Chondrocyte (in vitro differentiated cells): ENCODE data around the gene YAP1. TPM values are rescaled to one million over a fixed set of nuclear protein-coding genes. Genes with fewer than 3 reads are reported as not detected.
A peak's percentile ranks its signal among the peaks of the same experiment; 100 is the strongest.

Source experiments
- DNase-seq: peaks from one replicate; pipeline ENCODE4 v3.0.0; 2021; ENCODE audit warnings: mixed read lengths, low spot score
- H3K27ac Mint-ChIP-seq: one replicate; pipeline ENCODE4 v1.8.0; 2021; ENCODE audit warnings: mild to moderate bottlenecking, moderate library complexity, mixed read lengths; ENCODE audit not compliant: unreplicated experiment
- H3K27me3 Mint-ChIP-seq: 2 replicates; pipeline ENCODE4 v1.8.0; 2021; ENCODE audit warnings: low read depth, mixed read lengths
- H3K36me3 Mint-ChIP-seq: 2 replicates; pipeline ENCODE4 v1.8.0; 2021; ENCODE audit warnings: low read depth, mixed read lengths
- H3K4me1 Mint-ChIP-seq: 2 replicates; pipeline ENCODE4 v1.8.0; 2021; ENCODE audit warnings: low read depth, mild to moderate bottlenecking, mixed read lengths
- H3K4me3 Mint-ChIP-seq: one replicate; pipeline ENCODE4 v1.8.0; 2021; ENCODE audit warnings: mild to moderate bottlenecking, moderate library complexity, mixed read lengths; ENCODE audit not compliant: unreplicated experiment
- H3K9me3 Mint-ChIP-seq: 2 replicates; pipeline ENCODE4 v1.8.0; 2021; ENCODE audit warnings: low read depth, mixed read lengths
- total RNA-seq: library from RNA; stranded (reverse); gene quantifications from 3 replicates; pipeline ENCODE4 v1.2.1, GENCODE V29; 2021
- TF ChIP-seq, protein P1 (sequence below): fragments of 200-600 bp; sonication (generic); IDR thresholded peaks from 2 replicates; pipeline ENCODE4 v1.5.0; 2021; ENCODE audit warnings: antibody characterized with exemption, mild to moderate bottlenecking, moderate library complexity

The YAP1 gene
- total RNA-seq, 1 donor from 2014 or later, result 114 TPM

- Mint-ChIP-seq H3K4me1 (no peaks in the 10 kb centered on the region), H3K9me3 (no peaks in the 10 kb centered on the region), H3K4me3 (no peak overlapping the region), H3K27ac (peak overlapping the region; percentile 9), H3K27me3 (no peaks in the 10 kb centered on the region), H3K36me3 (no peaks in the 10 kb centered on the region)
- TF ChIP-seq, protein P1, sequence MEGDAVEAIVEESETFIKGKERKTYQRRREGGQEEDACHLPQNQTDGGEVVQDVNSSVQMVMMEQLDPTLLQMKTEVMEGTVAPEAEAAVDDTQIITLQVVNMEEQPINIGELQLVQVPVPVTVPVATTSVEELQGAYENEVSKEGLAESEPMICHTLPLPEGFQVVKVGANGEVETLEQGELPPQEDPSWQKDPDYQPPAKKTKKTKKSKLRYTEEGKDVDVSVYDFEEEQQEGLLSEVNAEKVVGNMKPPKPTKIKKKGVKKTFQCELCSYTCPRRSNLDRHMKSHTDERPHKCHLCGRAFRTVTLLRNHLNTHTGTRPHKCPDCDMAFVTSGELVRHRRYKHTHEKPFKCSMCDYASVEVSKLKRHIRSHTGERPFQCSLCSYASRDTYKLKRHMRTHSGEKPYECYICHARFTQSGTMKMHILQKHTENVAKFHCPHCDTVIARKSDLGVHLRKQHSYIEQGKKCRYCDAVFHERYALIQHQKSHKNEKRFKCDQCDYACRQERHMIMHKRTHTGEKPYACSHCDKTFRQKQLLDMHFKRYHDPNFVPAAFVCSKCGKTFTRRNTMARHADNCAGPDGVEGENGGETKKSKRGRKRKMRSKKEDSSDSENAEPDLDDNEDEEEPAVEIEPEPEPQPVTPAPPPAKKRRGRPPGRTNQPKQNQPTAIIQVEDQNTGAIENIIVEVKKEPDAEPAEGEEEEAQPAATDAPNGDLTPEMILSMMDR, result no peak
- no peak for DNase-seq
Measured at GRCh38 chr11:102097186-102097585, 13.1 kb upstream of the YAP1 start.

- DNase-seq, result no peak
- H3K9me3 Mint-ChIP-seq, result no peaks in the 10 kb centered on the region
- H3K36me3 Mint-ChIP-seq, result no peaks in the 10 kb centered on the region
- no peak overlapping the region for H3K27ac Mint-ChIP-seq
- H3K4me1 Mint-ChIP-seq, result no peaks in the 10 kb centered on the region
- no peaks in the 10 kb centered on the region for H3K27me3 Mint-ChIP-seq
- no peak overlapping the region for H3K4me3 Mint-ChIP-seq
- TF ChIP-seq, protein P1, result no peak
Measured at GRCh38 chr11:102099755-102100154, 10.5 kb upstream of the YAP1 start.

DNA sequence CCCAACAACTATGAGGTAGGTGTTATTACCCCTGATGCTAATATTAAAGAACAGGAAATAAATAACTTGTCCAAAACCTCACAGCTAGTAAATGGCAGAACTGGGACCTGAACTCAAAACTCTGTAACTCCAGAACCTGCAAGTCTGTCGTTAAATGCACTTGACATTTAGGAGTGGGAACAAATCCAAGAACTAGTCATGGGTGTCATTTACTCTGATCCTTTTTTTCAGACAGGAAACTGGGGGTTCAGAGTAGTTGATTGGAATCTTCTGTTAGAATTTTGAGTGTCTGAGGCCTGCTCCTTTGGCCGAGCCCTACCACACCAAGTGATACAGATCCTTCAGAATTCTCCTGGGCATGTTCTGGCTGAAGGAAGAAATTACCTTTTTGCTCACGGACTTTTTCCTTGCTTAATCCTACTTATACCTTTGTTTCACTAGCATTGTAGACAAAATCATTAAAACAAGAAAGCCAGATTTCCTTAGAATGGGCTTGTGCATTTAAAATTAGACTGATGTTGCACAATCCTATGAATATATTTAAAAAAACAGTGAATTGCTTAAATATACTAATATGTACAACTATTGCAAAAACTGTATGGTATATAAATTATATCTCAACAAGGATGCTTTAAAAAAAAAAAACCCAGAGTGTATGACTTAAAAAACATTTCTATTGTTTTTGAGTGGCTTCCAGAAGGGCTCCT lies 1.4 kb upstream of the YAP1 start:
- no peak for DNase-seq
- Mint-ChIP-seq H3K27ac (peak overlapping the region; percentile 100), H3K9me3 (no peaks in the 10 kb centered on the region), H3K4me3 (peak overlapping the region; percentile 99), H3K4me1 (peaks cover 21% of the 10 kb centered on the region), H3K36me3 (peaks cover 2% of the 10 kb centered on the region), H3K27me3 (no peaks in the 10 kb centered on the region)
- TF ChIP-seq, protein P1, result no peak

- no peaks in the 10 kb centered on the region for H3K27me3 Mint-ChIP-seq
- H3K9me3 Mint-ChIP-seq, result no peaks in the 10 kb centered on the region
- peak overlapping the region; percentile 91 for H3K4me3 Mint-ChIP-seq
- TF ChIP-seq, protein P1, result no peak
- no peak for DNase-seq
- peaks cover 4% of the 10 kb centered on the region for H3K36me3 Mint-ChIP-seq
- peaks cover 38% of the 10 kb centered on the region for H3K4me1 Mint-ChIP-seq
- H3K27ac Mint-ChIP-seq, result peak overlapping the region; percentile 98
Measured at GRCh38 chr11:102110761-102111010, 439 bp downstream of the YAP1 start.

DNA sequence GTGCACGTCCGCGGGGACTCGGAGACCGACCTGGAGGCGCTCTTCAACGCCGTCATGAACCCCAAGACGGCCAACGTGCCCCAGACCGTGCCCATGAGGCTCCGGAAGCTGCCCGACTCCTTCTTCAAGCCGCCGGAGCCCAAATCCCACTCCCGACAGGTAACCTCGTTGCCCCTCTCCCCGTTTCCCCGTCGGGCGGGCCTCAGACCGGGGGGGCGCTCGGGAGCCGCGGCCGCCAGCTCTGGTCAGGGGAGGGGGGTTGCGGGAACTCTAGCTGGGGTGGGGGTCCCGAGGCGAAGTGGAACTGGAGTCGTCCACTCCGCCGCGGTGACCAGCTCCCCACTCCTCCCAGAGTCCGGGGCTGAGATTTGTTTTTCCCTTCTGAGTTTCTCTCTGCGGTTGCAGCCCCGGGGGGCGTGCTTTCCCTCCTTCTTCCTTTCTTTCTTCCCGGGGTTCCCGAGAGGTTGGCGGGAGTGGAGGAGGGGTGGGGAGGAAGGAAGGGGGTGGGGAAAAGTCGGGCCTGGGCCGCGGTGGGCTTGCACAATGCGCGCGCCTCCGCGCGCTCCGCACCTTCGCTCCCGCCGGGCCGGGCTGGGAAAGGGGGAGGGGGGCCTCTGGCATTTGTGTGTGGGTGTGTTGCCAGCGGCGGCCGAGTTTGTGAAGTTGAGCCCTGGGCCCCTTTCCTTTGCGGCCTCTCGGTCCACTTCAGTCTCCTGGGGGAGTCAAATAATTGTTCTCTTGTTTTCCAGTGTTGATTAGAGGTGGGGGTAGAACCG lies 952 bp downstream of the YAP1 start:
- no peak for DNase-seq
- Mint-ChIP-seq H3K9me3 (no peaks in the 10 kb centered on the region), H3K4me1 (peaks cover 44% of the 10 kb centered on the region), H3K27me3 (no peaks in the 10 kb centered on the region), H3K36me3 (peaks cover 4% of the 10 kb centered on the region), H3K27ac (peak overlapping the region; percentile 98), H3K4me3 (peak overlapping the region; percentile 91)
- TF ChIP-seq, protein P1, result peak; percentile 59
